Peyer's patch (tissue), 4 donors: Measurements from ENCODE around the gene FBXL16.

ENCODE experiments used
- CTCF ChIP-seq, 6 experiments: fragments of 450-650 bp in 4 of 6; fragments of 200-600 bp in 2 of 6; sonication (generic) in 1 of 6; IDR thresholded peaks; one replicate each; pipeline ENCODE4 v1.5.1; 2017 to 2019; ENCODE audit warnings: antibody characterized with exemption in 6 of 6, mild to moderate bottlenecking in 3 of 6, moderate library complexity in 1 of 6
- POLR2A ChIP-seq, 2 donors: fragments of 450-650 bp; IDR thresholded peaks; one replicate each; pipeline ENCODE4 v1.5.1; 2017; ENCODE audit warnings: antibody characterized with exemption in 2 of 2, mild to moderate bottlenecking in 2 of 2, moderate library complexity in 2 of 2

DNA sequence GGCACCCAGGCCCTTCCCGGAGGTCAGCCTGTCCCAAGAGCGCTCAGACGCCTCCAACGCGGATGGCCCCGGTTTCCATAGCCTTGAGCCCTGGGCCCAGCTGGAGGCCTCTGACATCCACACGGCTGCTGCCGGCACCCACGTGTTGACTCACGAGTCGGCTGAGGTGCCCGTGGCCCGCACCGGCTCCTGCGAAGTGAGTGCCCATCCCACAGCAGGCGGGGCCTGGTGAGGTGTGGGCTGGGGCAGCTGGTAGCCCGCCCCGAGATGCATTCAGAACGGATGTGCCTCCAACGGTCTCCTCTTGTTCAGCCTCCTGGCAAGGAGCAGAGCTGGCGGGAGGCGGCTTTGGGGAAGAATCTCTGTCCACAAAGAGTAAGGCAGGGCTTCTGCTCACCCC is 53.8 kb downstream of the FBXL16 start:
- TF ChIP-seq POLR2A (IDR thresholded peaks at IDR 0.05) (no peak), CTCF (IDR thresholded peaks at IDR 0.05) (no peak)
